ENCODE results near the gene ACR. TPM values are rescaled to one million over a fixed set of nuclear protein-coding genes. Genes with fewer than 3 reads are reported as not detected.

ACR gene
- total and polyA plus RNA-seq, 2 of the 8 experiments (the other 6 are each of a cell fraction or from before 2014, with no cell fraction given), result 0.56 TPM; not detected in 1

DNA sequence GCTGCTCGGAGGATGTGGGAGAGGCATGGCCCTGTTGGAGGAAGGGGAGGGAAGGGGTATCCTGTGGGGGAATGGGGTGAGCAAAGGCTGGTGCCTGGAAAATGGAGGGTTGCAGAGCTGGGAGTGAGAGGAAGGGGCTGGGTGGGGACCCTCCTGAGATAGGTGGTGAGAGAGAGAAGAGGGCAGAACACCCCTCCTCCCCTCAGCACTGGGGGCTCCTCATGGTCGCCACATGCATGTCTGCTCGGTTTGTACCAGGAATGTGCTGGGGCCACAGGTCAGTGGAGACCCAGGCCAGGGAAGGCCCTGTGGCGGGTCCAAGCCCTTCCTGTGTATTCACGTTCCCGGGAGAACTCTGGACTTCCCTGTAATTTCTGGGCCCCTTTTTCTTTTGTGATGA, 27.8 kb upstream of the ACR start (continued):
- no peak for TF ChIP-seq CBX8 (IDR thresholded peaks at IDR 0.05; ENCODE audit: borderline replicate concordance, low read depth, low read length)
- TF ChIP-seq SIRT6 (IDR thresholded peaks at IDR 0.05; ENCODE audit: low read length), result no peak
- TF ChIP-seq TAF7 (optimal IDR thresholded peaks at IDR 0.05; ENCODE audit: borderline replicate concordance, low read depth, low read length), result no peak
- no peak for TF ChIP-seq ASH2L (IDR thresholded peaks at IDR 0.05; ENCODE audit: low read length)
- TF ChIP-seq ZNF274 (IDR thresholded peaks at IDR 0.05; ENCODE audit: borderline replicate concordance, extremely low read depth, low read length), result no peak
- no peak for TF ChIP-seq RNF2 (IDR thresholded peaks at IDR 0.05; ENCODE audit: borderline replicate concordance, low read depth, low read length, missing control alignments, poor library complexity, severe bottlenecking)
- TF ChIP-seq KDM5A (IDR thresholded peaks at IDR 0.05; ENCODE audit: low read length), result no peak
- TF ChIP-seq JUND (IDR thresholded peaks at IDR 0.05; ENCODE audit: low read length), result no peak
- no peak for TF ChIP-seq SIN3A (conservative IDR thresholded peaks at IDR 0.05 in 1 of 2, IDR thresholded peaks at IDR 0.05 in 1 of 2; ENCODE audit: low read depth in 1 of 2, low read length in 2 of 2)

Measured in H1 (cell line).